Measurements from ENCODE around the gene FBXO33.
A peak's percentile ranks its signal among the peaks of the same experiment; 100 is the strongest.
"Not testable (repeated sequence)": the region's sequence is repeated elsewhere in the genome, so short reads cannot be mapped to it uniquely, and the experiment has no call there.

The FBXO33 gene

GRCh38 chr14:39367387-39367751 is 64.9 kb downstream of the FBXO33 start:
- no peak for TF ChIP-seq CTCF (IDR thresholded peaks at IDR 0.05; ENCODE audit: low read length, missing control alignments)
- H3K4me3 ChIP-seq (replicated peaks; ENCODE audit: low read depth, low read length): no peak overlapping the region
- DNase-seq (ENCODE audit: low read depth): no peak

GRCh38 chr14:39366460-39367386 is 65.5 kb downstream of the FBXO33 start:
- TF ChIP-seq CTCF (IDR thresholded peaks at IDR 0.05; ENCODE audit: low read length, missing control alignments): no peak
- DNase-seq (ENCODE audit: low read depth): no peak
- H3K4me3 ChIP-seq (replicated peaks; ENCODE audit: low read depth, low read length): no peak overlapping the region

- no peak overlapping the region for H3K4me3 ChIP-seq (replicated peaks; ENCODE audit: low read depth, low read length)
- no peak for DNase-seq (ENCODE audit: low read depth)
- TF ChIP-seq CTCF (IDR thresholded peaks at IDR 0.05; ENCODE audit: low read length, missing control alignments): no peak
Observed at GRCh38 chr14:39365354-39365753, 66.9 kb downstream of the FBXO33 start.

- no peak for TF ChIP-seq CTCF (IDR thresholded peaks at IDR 0.05; ENCODE audit: low read length, missing control alignments)
- no peak for DNase-seq (ENCODE audit: low read depth)
- H3K4me3 ChIP-seq (replicated peaks; ENCODE audit: low read depth, low read length): no peak overlapping the region
Observed at GRCh38 chr14:39364509-39364908, 67.7 kb downstream of the FBXO33 start.

- not testable (repeated sequence) for DNase-seq (ENCODE audit: low read depth); H3K4me3 ChIP-seq (replicated peaks; ENCODE audit: low read depth, low read length)
Observed at GRCh38 chr14:39361556-39361955, 70.7 kb downstream of the FBXO33 start.

GRCh38 chr14:39360316-39360715 is 71.9 kb downstream of the FBXO33 start:
- no peak for DNase-seq (ENCODE audit: low read depth)
- TF ChIP-seq CTCF (IDR thresholded peaks at IDR 0.05; ENCODE audit: low read length, missing control alignments): no peak
- H3K4me3 ChIP-seq (replicated peaks; ENCODE audit: low read depth, low read length): no peak overlapping the region

- H3K4me3 ChIP-seq (replicated peaks; ENCODE audit: low read depth, low read length); DNase-seq (ENCODE audit: low read depth): not testable (repeated sequence)
Observed at GRCh38 chr14:39359069-39359468, 73.2 kb downstream of the FBXO33 start.

GRCh38 chr14:39351708-39352107 is 80.5 kb downstream of the FBXO33 start:
- H3K4me3 ChIP-seq (replicated peaks; ENCODE audit: low read depth, low read length): no peak overlapping the region
- peak; percentile 23 for DNase-seq (ENCODE audit: low read depth)
- no peak for TF ChIP-seq CTCF (IDR thresholded peaks at IDR 0.05; ENCODE audit: low read length, missing control alignments)
